HepG2 (cell line): ENCODE measurements around the gene HPCAL1. TPM values are rescaled to one million over a fixed set of nuclear protein-coding genes. Genes with fewer than 3 reads are reported as not detected.

Source experiments
- ATAD3A ChIP-seq: sonication (generic); formaldehyde crosslinking; IDR thresholded peaks from 2 replicates; pipeline ENCODE4 v1.4.0; 2020; ENCODE audit warnings: missing genetic modification reagents
- BORCS8-MEF2B ChIP-seq: sonication (generic); formaldehyde crosslinking; IDR thresholded peaks from 2 replicates; pipeline ENCODE4 v1.8.0; 2022; ENCODE audit warnings: mild to moderate bottlenecking, missing genetic modification reagents
- CBX1 ChIP-seq: IDR thresholded peaks from one replicate; pipeline ENCODE4 v1.6.1; 2016; ENCODE audit warnings: antibody characterized with exemption, low read depth
- CEBPG ChIP-seq: IDR thresholded peaks from 2 replicates; pipeline ENCODE4 v1.6.1; 2016
- EEA1 ChIP-seq: sonication (generic); formaldehyde crosslinking; IDR thresholded peaks from 2 replicates; pipeline ENCODE4 v1.5.1; 2020; ENCODE audit warnings: mild to moderate bottlenecking, missing genetic modification reagents, borderline replicate concordance
- KMT2B ChIP-seq: IDR thresholded peaks from 2 replicates; pipeline ENCODE4 v1.6.1; 2016; ENCODE audit warnings: missing genetic modification reagents, missing compliant biosample characterization
- SOX13 ChIP-seq, 3 experiments: fragments of 450-650 bp in 1 of 3; sonication (generic) in 1 of 3; formaldehyde crosslinking in 1 of 3; IDR thresholded peaks in 2 of 3; conservative IDR thresholded peaks in 1 of 3; 2 replicates each; pipeline versions ENCODE4 v1.5.0 to v1.6.1; 2016 to 2020; ENCODE audit warnings: antibody characterized with exemption in 1 of 3, mild to moderate bottlenecking in 1 of 3, missing compliant biosample characterization in 1 of 3, missing genetic modification reagents in 1 of 3, moderate library complexity in 1 of 3
- TCF12 ChIP-seq, 2 experiments: fragments of 450-650 bp in 1 of 2; sonication (generic) in 1 of 2; formaldehyde crosslinking in 1 of 2; IDR thresholded peaks; 2 replicates each; pipeline versions ENCODE4 v1.6.1 to v1.8.0; 2017 to 2022; ENCODE audit warnings: antibody characterized with exemption in 1 of 2, mild to moderate bottlenecking in 1 of 2, missing genetic modification reagents in 1 of 2, moderate library complexity in 1 of 2
- TEAD3 ChIP-seq: optimal IDR thresholded peaks from 2 replicates; pipeline ENCODE3; 2016; ENCODE audit warnings: borderline replicate concordance
- ZNF292 ChIP-seq: sonication (generic); formaldehyde crosslinking; IDR thresholded peaks from 2 replicates; pipeline ENCODE4 v1.8.1; 2022; ENCODE audit warnings: mild to moderate bottlenecking, low read depth, missing genetic modification reagents, borderline replicate concordance
- ZNF331 ChIP-seq: sonication (generic); formaldehyde crosslinking; IDR thresholded peaks from 2 replicates; pipeline ENCODE4 v1.4.0; 2020; ENCODE audit warnings: missing genetic modification reagents
- ZNF33A ChIP-seq: sonication (generic); formaldehyde crosslinking; IDR thresholded peaks from 2 replicates; pipeline ENCODE4 v1.5.1; 2020; ENCODE audit warnings: missing genetic modification reagents, mild to moderate bottlenecking, moderate library complexity, borderline replicate concordance
- ZNF354B ChIP-seq: sonication (generic); formaldehyde crosslinking; IDR thresholded peaks from 2 replicates; pipeline ENCODE4 v1.8.0; 2022; ENCODE audit warnings: mild to moderate bottlenecking, missing genetic modification reagents
- ZNF382 ChIP-seq: sonication (generic); formaldehyde crosslinking; IDR thresholded peaks from 2 replicates; pipeline ENCODE4 v1.5.0; 2020; ENCODE audit warnings: missing genetic modification reagents, mild to moderate bottlenecking, borderline replicate concordance
- ZNF557 ChIP-seq: sonication (generic); formaldehyde crosslinking; IDR thresholded peaks from 2 replicates; pipeline ENCODE4 v1.4.0; 2020; ENCODE audit warnings: missing genetic modification reagents
- ZNF629 ChIP-seq: sonication (generic); formaldehyde crosslinking; conservative IDR thresholded peaks from 2 replicates; pipeline ENCODE4 v1.5.0; 2020; ENCODE audit warnings: missing genetic modification reagents
- ZNF724P ChIP-seq: sonication (generic); formaldehyde crosslinking; IDR thresholded peaks from 2 replicates; pipeline ENCODE4 v1.8.0; 2022; ENCODE audit warnings: missing genetic modification reagents, borderline replicate concordance
- polyA plus RNA-seq, 8 experiments: library from polyadenylated mRNA; depleted of rRNA in 3 of 8; stranded (reverse) in 7 of 8; unstranded in 1 of 8; fragments of >200 nt; fragmentation: Illumina TruSeq in 4 of 8; extraction: Trizol in 4 of 8; gene quantifications; 2 replicates each; pipeline versions ENCODE4 v1.2.1 to v1.2.3, GENCODE V29; 2011 to 2016; ENCODE audit warnings: low read depth in 4 of 8, missing spikeins in 1 of 8, mixed read lengths in 1 of 8; ENCODE audit not compliant: insufficient read depth in 1 of 8
- total RNA-seq, 5 experiments: library from RNA; depleted of rRNA; stranded (reverse); fragments of >200 nt; fragmentation: Illumina TruSeq; extraction: Trizol; gene quantifications; 2 replicates each; pipeline ENCODE4 v1.2.3, GENCODE V29; 2016; ENCODE audit warnings: low read depth in 1 of 5
- TF ChIP-seq, protein P1 (sequence below): IDR thresholded peaks from 2 replicates; pipeline ENCODE4 v1.6.1; 2012; ENCODE audit warnings: low read depth, low read length, improper control_type of control experiment
- TF ChIP-seq, protein P2 (sequence below): sonication (generic); formaldehyde crosslinking; IDR thresholded peaks from 2 replicates; pipeline ENCODE4 v1.9.0; 2022; ENCODE audit warnings: missing genetic modification reagents, mild to moderate bottlenecking, borderline replicate concordance
- TF ChIP-seq, protein P3 (sequence below): sonication (generic); formaldehyde crosslinking; IDR thresholded peaks from 2 replicates; pipeline ENCODE4 v1.8.1; 2023; ENCODE audit warnings: mild to moderate bottlenecking, moderate library complexity, missing genetic modification reagents
- TF ChIP-seq, protein P4 (sequence below): sonication (generic); formaldehyde crosslinking; IDR thresholded peaks from 2 replicates; pipeline ENCODE4 v1.4.0; 2020; ENCODE audit warnings: missing genetic modification reagents, mild to moderate bottlenecking, borderline replicate concordance

Gene HPCAL1
- total and polyA plus RNA-seq, 2 of the 13 experiments (the other 11 are each of a cell fraction or from before 2014, with no cell fraction given): 29.5 to 29.9 TPM

DNA sequence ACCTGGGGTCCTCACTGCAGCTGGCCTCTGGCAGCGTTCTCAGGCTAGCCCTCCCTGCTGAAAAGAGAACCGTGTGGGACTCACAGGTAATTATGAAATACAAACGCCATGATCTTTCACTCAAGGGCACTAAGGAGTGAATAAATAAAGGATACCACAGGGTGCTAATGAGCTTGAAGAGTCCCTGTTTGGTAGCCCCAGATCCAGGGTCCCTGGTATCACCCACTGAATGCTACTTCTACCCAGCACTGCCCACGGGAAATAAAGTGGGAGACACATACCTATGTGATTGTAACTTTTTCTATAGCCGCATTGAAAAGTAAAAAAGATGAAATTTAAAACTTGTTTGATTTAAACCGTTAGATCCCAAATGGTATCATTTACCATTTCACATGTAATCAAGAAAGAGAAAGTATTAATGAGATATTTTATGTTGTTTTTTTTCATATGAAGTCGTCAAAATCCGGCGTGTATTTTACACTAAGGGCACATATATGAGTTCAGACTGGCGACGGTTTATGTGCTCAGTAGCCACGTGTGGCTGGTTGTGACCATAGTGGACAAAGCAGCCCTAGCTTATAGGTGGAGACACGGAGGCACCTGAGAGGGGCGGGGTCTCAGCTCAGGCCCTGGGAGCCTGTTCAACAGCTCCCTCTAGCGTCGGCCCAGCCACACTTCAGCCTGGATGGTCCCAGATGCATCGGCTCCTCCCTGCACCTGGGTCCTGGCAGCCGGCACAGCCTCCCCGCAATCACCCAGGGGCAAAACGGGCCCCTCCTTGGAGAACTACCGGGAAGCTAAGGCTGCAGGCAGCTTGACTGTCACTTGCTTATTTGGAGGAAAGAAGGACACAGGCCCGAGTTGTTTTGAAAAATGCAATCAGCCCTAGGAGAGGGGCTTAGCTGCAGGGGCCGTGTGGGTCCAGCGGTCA, 106.2 kb downstream of the HPCAL1 start (continued):
- TF ChIP-seq, protein P1, sequence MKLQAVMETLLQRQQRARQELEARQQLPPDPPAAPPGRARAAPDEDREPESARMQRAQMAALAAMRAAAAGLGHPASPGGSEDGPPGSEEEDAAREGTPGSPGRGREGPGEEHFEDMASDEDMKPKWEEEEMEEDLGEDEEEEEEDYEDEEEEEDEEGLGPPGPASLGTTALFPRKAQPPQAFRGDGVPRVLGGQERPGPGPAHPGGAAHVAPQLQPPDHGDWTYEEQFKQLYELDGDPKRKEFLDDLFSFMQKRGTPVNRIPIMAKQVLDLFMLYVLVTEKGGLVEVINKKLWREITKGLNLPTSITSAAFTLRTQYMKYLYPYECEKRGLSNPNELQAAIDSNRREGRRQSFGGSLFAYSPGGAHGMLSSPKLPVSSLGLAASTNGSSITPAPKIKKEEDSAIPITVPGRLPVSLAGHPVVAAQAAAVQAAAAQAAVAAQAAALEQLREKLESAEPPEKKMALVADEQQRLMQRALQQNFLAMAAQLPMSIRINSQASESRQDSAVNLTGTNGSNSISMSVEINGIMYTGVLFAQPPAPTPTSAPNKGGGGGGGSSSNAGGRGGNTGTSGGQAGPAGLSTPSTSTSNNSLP: no peak
- TF ChIP-seq ZNF724P (0 out of 2 replicates have a peak, but pooled peaks have one; percentile 42), BORCS8-MEF2B (CRISPR knock-in tag) (peak; percentile 66; the same call in 1 of the 2 replicates), EEA1 (no peak), ZNF292 (CRISPR knock-in tag) (peak; percentile 11; the same call in 1 of the 2 replicates), ZNF629 (CRISPR knock-in tag) (no peak), ZNF33A (CRISPR knock-in tag) (no peak), ATAD3A (no peak), SOX13 (IDR thresholded peaks at IDR 0.05) (no peak), SOX13 (CRISPR knock-in tag; conservative IDR thresholded peaks at IDR 0.05 in 1 of 2, IDR thresholded peaks at IDR 0.05 in 1 of 2) (peak; percentile 21 to 49; a peak in 1 of 4 replicates), TCF12 (IDR thresholded peaks at IDR 0.05) (no peak), TCF12 (CRISPR knock-in tag; IDR thresholded peaks at IDR 0.05) (no peak), CBX1 (peak; percentile 28), CEBPG (CRISPR knock-in tag) (no peak), ZNF354B (CRISPR knock-in tag) (0 out of 2 replicates have a peak, but pooled peaks have one; percentile 48), TEAD3 (CRISPR knock-in tag) (peak; percentile 80), ZNF382 (no peak), KMT2B (peak; percentile 59), ZNF557 (no peak), ZNF331 (CRISPR knock-in tag) (peak; percentile 72; the same call in 1 of the 2 replicates)
- TF ChIP-seq, protein P2, sequence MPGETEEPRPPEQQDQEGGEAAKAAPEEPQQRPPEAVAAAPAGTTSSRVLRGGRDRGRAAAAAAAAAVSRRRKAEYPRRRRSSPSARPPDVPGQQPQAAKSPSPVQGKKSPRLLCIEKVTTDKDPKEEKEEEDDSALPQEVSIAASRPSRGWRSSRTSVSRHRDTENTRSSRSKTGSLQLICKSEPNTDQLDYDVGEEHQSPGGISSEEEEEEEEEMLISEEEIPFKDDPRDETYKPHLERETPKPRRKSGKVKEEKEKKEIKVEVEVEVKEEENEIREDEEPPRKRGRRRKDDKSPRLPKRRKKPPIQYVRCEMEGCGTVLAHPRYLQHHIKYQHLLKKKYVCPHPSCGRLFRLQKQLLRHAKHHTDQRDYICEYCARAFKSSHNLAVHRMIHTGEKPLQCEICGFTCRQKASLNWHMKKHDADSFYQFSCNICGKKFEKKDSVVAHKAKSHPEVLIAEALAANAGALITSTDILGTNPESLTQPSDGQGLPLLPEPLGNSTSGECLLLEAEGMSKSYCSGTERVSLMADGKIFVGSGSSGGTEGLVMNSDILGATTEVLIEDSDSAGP: peak; percentile 77; the same call in 1 of the 2 replicates
- TF ChIP-seq, protein P3, sequence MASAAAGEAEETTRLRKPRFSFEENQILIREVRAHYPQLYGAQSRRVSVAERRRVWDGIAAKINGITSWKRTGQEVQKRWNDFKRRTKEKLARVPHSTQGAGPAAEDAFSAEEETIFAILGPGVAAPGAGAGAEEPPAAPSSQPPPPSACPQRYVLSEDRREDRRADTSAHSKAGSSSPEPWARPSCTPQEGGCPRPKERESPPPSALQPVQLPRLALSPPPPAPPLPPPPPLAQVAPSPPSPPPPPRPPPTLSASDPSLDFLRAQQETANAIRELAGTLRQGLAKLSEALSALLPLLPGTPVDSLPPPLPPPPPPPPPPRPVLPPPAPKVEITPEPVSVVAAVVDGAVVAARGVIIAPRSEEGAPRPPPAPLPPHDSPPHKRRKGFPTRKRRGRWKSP (CRISPR knock-in tag): 0 out of 2 replicates have a peak, but pooled peaks have one; percentile 46
- TF ChIP-seq, protein P4, sequence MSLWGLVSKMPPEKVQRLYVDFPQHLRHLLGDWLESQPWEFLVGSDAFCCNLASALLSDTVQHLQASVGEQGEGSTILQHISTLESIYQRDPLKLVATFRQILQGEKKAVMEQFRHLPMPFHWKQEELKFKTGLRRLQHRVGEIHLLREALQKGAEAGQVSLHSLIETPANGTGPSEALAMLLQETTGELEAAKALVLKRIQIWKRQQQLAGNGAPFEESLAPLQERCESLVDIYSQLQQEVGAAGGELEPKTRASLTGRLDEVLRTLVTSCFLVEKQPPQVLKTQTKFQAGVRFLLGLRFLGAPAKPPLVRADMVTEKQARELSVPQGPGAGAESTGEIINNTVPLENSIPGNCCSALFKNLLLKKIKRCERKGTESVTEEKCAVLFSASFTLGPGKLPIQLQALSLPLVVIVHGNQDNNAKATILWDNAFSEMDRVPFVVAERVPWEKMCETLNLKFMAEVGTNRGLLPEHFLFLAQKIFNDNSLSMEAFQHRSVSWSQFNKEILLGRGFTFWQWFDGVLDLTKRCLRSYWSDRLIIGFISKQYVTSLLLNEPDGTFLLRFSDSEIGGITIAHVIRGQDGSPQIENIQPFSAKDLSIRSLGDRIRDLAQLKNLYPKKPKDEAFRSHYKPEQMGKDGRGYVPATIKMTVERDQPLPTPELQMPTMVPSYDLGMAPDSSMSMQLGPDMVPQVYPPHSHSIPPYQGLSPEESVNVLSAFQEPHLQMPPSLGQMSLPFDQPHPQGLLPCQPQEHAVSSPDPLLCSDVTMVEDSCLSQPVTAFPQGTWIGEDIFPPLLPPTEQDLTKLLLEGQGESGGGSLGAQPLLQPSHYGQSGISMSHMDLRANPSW: no peak
